GM21381 (cell line): ENCODE results near the gene MUC6.

Experiments
- ATAC-seq: cut with Tn5 transposase; IDR thresholded peaks from one replicate; pipeline ENCODE4 v1.9.1; 2021; ENCODE audit warnings: mild to moderate bottlenecking, moderate library complexity; ENCODE audit not compliant: unreplicated experiment

Gene MUC6

GRCh38 chr11:1009991-1010390 lies 26.5 kb downstream of the MUC6 start:
- no peak for ATAC-seq

GRCh38 chr11:1009371-1009770 lies 27.1 kb downstream of the MUC6 start:
- ATAC-seq: no peak

- no peak for ATAC-seq
These were observed 27.7 kb downstream of the MUC6 start for GRCh38 chr11:1008803-1009145.

- no peak for ATAC-seq
These were observed 28.3 kb downstream of the MUC6 start for GRCh38 chr11:1008001-1008802.

- no peak for ATAC-seq
These were observed 29.2 kb downstream of the MUC6 start for GRCh38 chr11:1007279-1007678.

GRCh38 chr11:1006762-1007161 lies 29.8 kb downstream of the MUC6 start:
- no peak for ATAC-seq

- ATAC-seq: no peak
These were observed 30.6 kb downstream of the MUC6 start for GRCh38 chr11:1005928-1006327.

- no peak for ATAC-seq
These were observed 33.4 kb downstream of the MUC6 start for GRCh38 chr11:1003159-1003558.

- no peak for ATAC-seq
These were observed 34.0 kb downstream of the MUC6 start for GRCh38 chr11:1002406-1002984.

- no peak for ATAC-seq
These were observed 34.7 kb downstream of the MUC6 start for GRCh38 chr11:1001617-1002405.

GRCh38 chr11:1000357-1001278 lies 35.9 kb downstream of the MUC6 start:
- no peak for ATAC-seq

- no peak for ATAC-seq
These were observed 37.5 kb downstream of the MUC6 start for GRCh38 chr11:999009-999408.

GRCh38 chr11:997907-998306 lies 38.6 kb downstream of the MUC6 start:
- ATAC-seq: no peak

GRCh38 chr11:996681-997080 lies 39.8 kb downstream of the MUC6 start:
- ATAC-seq: no peak

- no peak for ATAC-seq
These were observed 40.6 kb downstream of the MUC6 start for GRCh38 chr11:995752-996420.

GRCh38 chr11:995044-995751 lies 41.3 kb downstream of the MUC6 start:
- no peak for ATAC-seq

GRCh38 chr11:993632-994167 lies 42.8 kb downstream of the MUC6 start:
- ATAC-seq: no peak

- ATAC-seq: no peak
These were observed 43.9 kb downstream of the MUC6 start for GRCh38 chr11:992577-992976.

- no peak for ATAC-seq
These were observed 44.7 kb downstream of the MUC6 start for GRCh38 chr11:991711-992307.
